Measurements from ENCODE around the gene UTP25.

DNA sequence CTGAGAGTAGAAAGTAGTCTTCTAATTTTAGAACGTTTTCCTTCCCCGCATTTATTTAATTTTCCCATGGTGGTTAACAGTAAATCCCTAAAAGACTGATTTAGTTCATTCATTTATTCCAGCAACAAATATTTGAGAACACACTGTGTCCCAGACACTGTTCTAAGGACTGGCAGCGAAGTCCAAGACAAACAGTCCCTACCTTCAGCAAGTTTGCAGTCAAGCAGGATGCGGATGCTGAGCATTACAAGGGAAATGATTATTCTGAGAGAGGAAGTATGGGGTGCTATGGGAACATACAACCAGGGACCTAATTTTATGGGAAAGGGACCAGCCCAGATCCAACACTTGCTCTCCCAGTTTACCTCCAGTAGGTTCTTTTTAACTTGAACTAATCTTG is 42.2 kb upstream of the UTP25 start:
- TF ChIP-seq, protein P1, sequence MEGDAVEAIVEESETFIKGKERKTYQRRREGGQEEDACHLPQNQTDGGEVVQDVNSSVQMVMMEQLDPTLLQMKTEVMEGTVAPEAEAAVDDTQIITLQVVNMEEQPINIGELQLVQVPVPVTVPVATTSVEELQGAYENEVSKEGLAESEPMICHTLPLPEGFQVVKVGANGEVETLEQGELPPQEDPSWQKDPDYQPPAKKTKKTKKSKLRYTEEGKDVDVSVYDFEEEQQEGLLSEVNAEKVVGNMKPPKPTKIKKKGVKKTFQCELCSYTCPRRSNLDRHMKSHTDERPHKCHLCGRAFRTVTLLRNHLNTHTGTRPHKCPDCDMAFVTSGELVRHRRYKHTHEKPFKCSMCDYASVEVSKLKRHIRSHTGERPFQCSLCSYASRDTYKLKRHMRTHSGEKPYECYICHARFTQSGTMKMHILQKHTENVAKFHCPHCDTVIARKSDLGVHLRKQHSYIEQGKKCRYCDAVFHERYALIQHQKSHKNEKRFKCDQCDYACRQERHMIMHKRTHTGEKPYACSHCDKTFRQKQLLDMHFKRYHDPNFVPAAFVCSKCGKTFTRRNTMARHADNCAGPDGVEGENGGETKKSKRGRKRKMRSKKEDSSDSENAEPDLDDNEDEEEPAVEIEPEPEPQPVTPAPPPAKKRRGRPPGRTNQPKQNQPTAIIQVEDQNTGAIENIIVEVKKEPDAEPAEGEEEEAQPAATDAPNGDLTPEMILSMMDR (IDR thresholded peaks at IDR 0.05): no peak
- TF ChIP-seq POLR2A (IDR thresholded peaks at IDR 0.05): no peak

Data from tibial nerve (tissue), 3 donors.